Hepatocyte (in vitro differentiated cells): ENCODE data around the gene KCNK3. TPM values are rescaled to one million over a fixed set of nuclear protein-coding genes. Genes with fewer than 3 reads are reported as not detected.

Experiments
- DNase-seq: peaks from one replicate; pipeline ENCODE4 v3.0.0-alpha.2; 2016; ENCODE audit warnings: low spot score
- H2AFZ ChIP-seq: fragments of 200-600 bp; sonication (generic); 2 replicates; pipeline ENCODE4 v1.6.0; 2016; ENCODE audit warnings: antibody characterized with exemption, mild to moderate bottlenecking
- H3K27ac ChIP-seq: fragments of 200-600 bp; sonication (generic); 2 replicates; pipeline ENCODE4 v1.5.1; 2016; ENCODE audit warnings: mild to moderate bottlenecking
- H3K27me3 ChIP-seq: fragments of 200-600 bp; sonication (generic); 2 replicates; pipeline ENCODE4 v1.6.1; 2016
- H3K36me3 ChIP-seq: fragments of 200-600 bp; sonication (generic); replicated peaks from 2 replicates; pipeline ENCODE4 v1.5.1; 2016; ENCODE audit warnings: low read depth; ENCODE audit not compliant: insufficient read depth
- H3K4me1 ChIP-seq: fragments of 200-600 bp; sonication (generic); 2 replicates; pipeline ENCODE4 v1.5.1; 2016; ENCODE audit warnings: mild to moderate bottlenecking, moderate library complexity; ENCODE audit not compliant: insufficient read depth
- H3K4me2 ChIP-seq: fragments of 200-600 bp; sonication (generic); 2 replicates; pipeline ENCODE4 v1.6.0; 2016
- H3K4me3 ChIP-seq: fragments of 200-600 bp; sonication (generic); 2 replicates; pipeline ENCODE4 v1.5.1; 2016; ENCODE audit warnings: mild to moderate bottlenecking
- H3K79me2 ChIP-seq: fragments of 200-600 bp; sonication (generic); 2 replicates; pipeline ENCODE4 v1.6.0; 2017; ENCODE audit warnings: mild to moderate bottlenecking
- H3K9me2 ChIP-seq: fragments of 200-600 bp; sonication (generic); replicated peaks from 2 replicates; pipeline ENCODE4 v1.6.0; 2017; ENCODE audit warnings: mild to moderate bottlenecking; ENCODE audit not compliant: insufficient read depth
- H3K9me3 ChIP-seq: fragments of 200-600 bp; sonication (generic); 2 replicates; pipeline ENCODE4 v1.5.1; 2016; ENCODE audit warnings: low read depth, mild to moderate bottlenecking
- H4K20me1 ChIP-seq: fragments of 200-600 bp; sonication (generic); 2 replicates; pipeline ENCODE4 v1.6.0; 2016; ENCODE audit warnings: mild to moderate bottlenecking; ENCODE audit not compliant: insufficient read depth, poor library complexity, severe bottlenecking
- EZH2 ChIP-seq: fragments of 200-600 bp; sonication (generic); IDR thresholded peaks from 2 replicates; pipeline ENCODE4 v1.6.1; 2016; ENCODE audit warnings: antibody characterized with exemption, mild to moderate bottlenecking, borderline replicate concordance
- EZH2phosphoT487 ChIP-seq: fragments of 200-600 bp; sonication (generic); IDR thresholded peaks from one replicate; pipeline ENCODE4 v1.6.1; 2018; ENCODE audit warnings: antibody characterized with exemption, mild to moderate bottlenecking, low read depth, moderate library complexity; ENCODE audit not compliant: unreplicated experiment, severe bottlenecking
- WGBS: methylation state at CpG from one replicate; pipeline ENCODE4 v1.1.6; 2016; ENCODE audit warnings: low lambda C conversion rate; ENCODE audit errors: missing lambda C conversion rate; 5-methylcytosine and 5-hydroxymethylcytosine counted together
- polyA plus RNA-seq: library from polyadenylated mRNA; unstranded; fragments of >200 nt; fragmentation: Nextera tagmentation; extraction: Ambion mirVana; gene quantifications from 2 replicates; pipeline ENCODE4 v1.2.1, GENCODE V29; 2016
- total RNA-seq: library from RNA; depleted of rRNA; stranded (reverse); fragments of >200 nt; gene quantifications from 2 replicates; pipeline ENCODE4 v1.2.3, GENCODE V29; 2014
- TF ChIP-seq, protein P1 (sequence below): fragments of 200-600 bp; sonication (generic); IDR thresholded peaks from 2 replicates; pipeline ENCODE4 v1.5.1; 2016; ENCODE audit warnings: antibody characterized with exemption, mild to moderate bottlenecking; ENCODE audit not compliant: poor library complexity

The KCNK3 gene
- total and polyA plus RNA-seq, 2 experiments from 2014 or later = 8.2 to 9.4 TPM

GRCh38 chr2:26682155-26682554, 10.4 kb upstream of the KCNK3 start:
- no peak for DNase-seq
- 79% methylated on average over 8 of the region's 8 CpGs for WGBS
- no peak overlapping the region for H2AFZ ChIP-seq
- H3K4me2 ChIP-seq = no peak overlapping the region
- no peaks in the 10 kb centered on the region for H3K79me2 ChIP-seq
- peaks cover 8% of the 10 kb centered on the region for H3K4me1 ChIP-seq
- no peak overlapping the region for H3K4me3 ChIP-seq
- H3K27me3 ChIP-seq = no peaks in the 10 kb centered on the region
- no peaks in the 10 kb centered on the region for H3K36me3 ChIP-seq
- TF ChIP-seq, protein P1, sequence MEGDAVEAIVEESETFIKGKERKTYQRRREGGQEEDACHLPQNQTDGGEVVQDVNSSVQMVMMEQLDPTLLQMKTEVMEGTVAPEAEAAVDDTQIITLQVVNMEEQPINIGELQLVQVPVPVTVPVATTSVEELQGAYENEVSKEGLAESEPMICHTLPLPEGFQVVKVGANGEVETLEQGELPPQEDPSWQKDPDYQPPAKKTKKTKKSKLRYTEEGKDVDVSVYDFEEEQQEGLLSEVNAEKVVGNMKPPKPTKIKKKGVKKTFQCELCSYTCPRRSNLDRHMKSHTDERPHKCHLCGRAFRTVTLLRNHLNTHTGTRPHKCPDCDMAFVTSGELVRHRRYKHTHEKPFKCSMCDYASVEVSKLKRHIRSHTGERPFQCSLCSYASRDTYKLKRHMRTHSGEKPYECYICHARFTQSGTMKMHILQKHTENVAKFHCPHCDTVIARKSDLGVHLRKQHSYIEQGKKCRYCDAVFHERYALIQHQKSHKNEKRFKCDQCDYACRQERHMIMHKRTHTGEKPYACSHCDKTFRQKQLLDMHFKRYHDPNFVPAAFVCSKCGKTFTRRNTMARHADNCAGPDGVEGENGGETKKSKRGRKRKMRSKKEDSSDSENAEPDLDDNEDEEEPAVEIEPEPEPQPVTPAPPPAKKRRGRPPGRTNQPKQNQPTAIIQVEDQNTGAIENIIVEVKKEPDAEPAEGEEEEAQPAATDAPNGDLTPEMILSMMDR = no peak
- TF ChIP-seq EZH2 (no peak), EZH2phosphoT487 (no peak)
- H3K9me2 ChIP-seq = no peaks in the 10 kb centered on the region
- H3K27ac ChIP-seq = no peak overlapping the region
- no peaks in the 10 kb centered on the region for H3K9me3 ChIP-seq
- no peaks in the 10 kb centered on the region for H4K20me1 ChIP-seq

DNA sequence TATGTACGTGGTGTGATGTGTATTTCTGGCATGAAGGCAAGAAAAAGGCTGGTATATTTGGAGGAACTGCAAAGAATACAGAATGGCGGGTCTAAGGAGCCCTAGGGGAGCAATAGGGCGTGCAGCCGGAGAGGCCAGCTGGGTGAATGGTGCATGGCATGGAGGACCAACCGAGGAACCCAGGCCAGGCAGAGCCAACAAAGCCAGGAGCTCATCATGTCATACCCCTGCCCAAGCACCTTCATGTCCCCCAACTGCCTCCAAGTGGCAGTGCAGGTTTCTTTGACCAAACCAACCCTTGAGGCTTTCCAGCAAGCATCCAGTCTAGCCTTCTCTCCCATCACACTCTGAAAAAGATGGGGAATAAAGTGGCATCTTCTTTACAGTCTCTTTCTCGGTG, 8.9 kb upstream of the KCNK3 start:
- no peak overlapping the region for H2AFZ ChIP-seq
- WGBS = 91% methylated on average over 6 of the region's 6 CpGs

DNA sequence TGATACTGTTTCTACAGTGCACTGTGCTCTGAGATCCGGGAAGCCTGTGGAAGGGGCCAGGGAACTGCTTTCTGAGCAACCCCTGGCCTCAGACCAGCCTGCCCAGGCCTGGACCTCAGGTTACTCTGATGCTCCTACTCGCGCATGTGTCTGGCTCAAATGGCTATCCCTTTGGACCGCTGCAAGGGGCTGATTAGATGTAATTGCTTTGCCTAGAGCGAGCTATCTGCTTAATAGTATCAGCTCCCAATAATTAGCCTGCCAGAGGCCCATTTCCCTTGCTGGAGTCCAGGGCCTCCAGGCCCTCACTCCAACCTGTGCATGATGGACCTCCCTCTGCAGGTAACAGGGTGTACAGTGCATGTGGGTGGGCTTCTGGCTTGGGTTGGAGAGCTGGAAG, 7.2 kb upstream of the KCNK3 start:
- no peak overlapping the region for H2AFZ ChIP-seq
- H3K4me3 ChIP-seq = no peak overlapping the region
- no peaks in the 10 kb centered on the region for H3K9me2 ChIP-seq
- peaks cover 17% of the 10 kb centered on the region for H3K4me1 ChIP-seq
- no peak overlapping the region for H3K4me2 ChIP-seq
- H3K27me3 ChIP-seq = no peaks in the 10 kb centered on the region
- no peaks in the 10 kb centered on the region for H3K36me3 ChIP-seq
- no peak for TF ChIP-seq EZH2phosphoT487
- 71% methylated on average over 5 of the region's 5 CpGs for WGBS
- no peaks in the 10 kb centered on the region for H3K79me2 ChIP-seq
- DNase-seq = no peak
- no peaks in the 10 kb centered on the region for H3K9me3 ChIP-seq
- H4K20me1 ChIP-seq = no peaks in the 10 kb centered on the region
- H3K27ac ChIP-seq = no peak overlapping the region

More for the DNA sequence above, 8.9 kb upstream of the KCNK3 start:
- DNase-seq = no peak
- no peaks in the 10 kb centered on the region for H3K9me2 ChIP-seq
- H3K27ac ChIP-seq = no peak overlapping the region
- TF ChIP-seq EZH2 = no peak
- TF ChIP-seq EZH2phosphoT487 = no peak
- TF ChIP-seq, protein P1 = no peak
- no peak overlapping the region for H3K4me3 ChIP-seq
- H3K4me1 ChIP-seq = peaks cover 17% of the 10 kb centered on the region
- H4K20me1 ChIP-seq = no peaks in the 10 kb centered on the region
- H3K36me3 ChIP-seq = no peaks in the 10 kb centered on the region
- no peaks in the 10 kb centered on the region for H3K9me3 ChIP-seq
- no peaks in the 10 kb centered on the region for H3K79me2 ChIP-seq
- H3K27me3 ChIP-seq = no peaks in the 10 kb centered on the region
- no peak overlapping the region for H3K4me2 ChIP-seq

DNA sequence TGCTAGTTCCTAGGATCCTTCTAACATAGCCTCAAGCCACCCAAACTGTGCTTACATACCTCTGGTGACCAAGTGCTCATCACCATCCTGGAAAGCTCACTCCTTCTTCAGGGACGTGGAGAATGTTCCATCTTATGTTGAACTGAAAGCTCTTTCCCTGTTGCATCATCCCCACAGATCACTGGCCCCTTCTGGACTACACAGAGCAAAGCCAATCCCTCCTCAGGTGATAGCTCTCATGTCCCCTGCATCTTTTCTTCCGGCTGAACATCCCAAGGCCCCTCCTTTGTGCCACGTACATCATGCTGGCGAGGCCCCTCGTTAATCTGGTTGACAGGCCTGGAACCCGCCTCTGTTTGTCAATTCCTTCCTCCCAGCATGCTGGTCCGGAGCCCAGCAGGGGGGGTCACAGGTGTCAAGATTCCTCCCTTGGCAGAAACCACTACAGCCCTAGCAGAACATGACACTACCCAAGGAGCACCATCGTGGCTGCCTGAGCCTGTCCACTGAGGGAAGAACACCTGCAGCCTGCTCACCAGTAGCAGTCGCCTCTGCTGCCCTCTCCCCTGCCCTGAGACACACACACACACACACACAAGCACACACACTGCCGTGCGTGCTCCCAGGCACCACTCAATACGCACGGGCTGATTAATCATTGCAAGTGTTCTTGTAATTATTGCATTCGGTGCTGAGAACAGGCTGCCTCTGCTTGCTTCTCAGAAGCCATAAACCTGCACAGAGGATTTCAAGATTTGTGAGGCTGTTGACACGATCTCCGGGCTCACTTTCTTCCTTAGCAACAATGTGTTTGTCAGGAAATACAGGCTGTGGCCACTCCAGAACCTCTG, 6.3 kb upstream of the KCNK3 start:
- Histone ChIP-seq H3K27ac (no peak overlapping the region), H3K27me3 (peaks cover 7% of the 10 kb centered on the region)
- 38% methylated on average over 16 of the region's 16 CpGs for WGBS

More for the DNA sequence above, 6.3 kb upstream of the KCNK3 start:
- Histone ChIP-seq H3K4me3 (no peak overlapping the region), H3K36me3 (no peaks in the 10 kb centered on the region), H3K79me2 (no peaks in the 10 kb centered on the region), H3K4me1 (peaks cover 17% of the 10 kb centered on the region), H3K9me3 (no peaks in the 10 kb centered on the region), H4K20me1 (no peaks in the 10 kb centered on the region), H2AFZ (no peak overlapping the region), H3K4me2 (peak overlapping the region; percentile 33), H3K9me2 (no peaks in the 10 kb centered on the region)
- DNase-seq = peak; percentile 67
- TF ChIP-seq EZH2 (no peak), EZH2phosphoT487 (peak; percentile 99)
